ENCODE measurements around the gene KAT8. TPM values are rescaled to one million over a fixed set of nuclear protein-coding genes. Genes with fewer than 3 reads are reported as not detected.

Gene KAT8
- total RNA-seq, 2 experiments from 2014 or later = 114 to 124 TPM

DNA sequence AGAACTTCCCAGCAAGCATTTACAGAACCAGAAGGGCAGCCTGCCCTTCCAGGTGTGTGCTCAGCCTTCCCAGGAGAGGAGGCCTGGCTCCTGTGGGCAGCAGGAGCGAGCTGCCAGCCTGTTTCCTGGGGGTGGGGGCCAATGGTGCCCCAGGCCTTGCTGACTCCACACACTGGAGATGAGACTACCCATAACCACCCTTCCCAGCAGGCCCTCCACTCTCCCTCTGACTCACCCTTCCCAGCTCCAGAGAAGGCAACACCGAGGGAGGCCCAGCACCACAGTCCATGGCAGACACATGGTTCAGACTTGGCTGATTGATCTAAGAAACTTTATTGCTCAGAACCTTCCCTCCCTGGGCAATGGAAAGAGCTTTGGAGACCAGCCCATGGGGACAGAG, 26.9 kb upstream of the KAT8 start:
- no peak overlapping the region for H3K4me3 Mint-ChIP-seq
- no peak for ATAC-seq (ENCODE audit: poor library complexity)

GRCh38 chr16:31092330-31092729, 25.1 kb upstream of the KAT8 start:
- Mint-ChIP-seq H3K4me1 (ENCODE audit: low read depth) (peaks cover 34% of the 10 kb centered on the region), H3K4me3 (peak overlapping the region; percentile 63), H3K36me3 (ENCODE audit: low read depth) (peaks cover 26% of the 10 kb centered on the region), H3K27me3 (no peaks in the 10 kb centered on the region), H3K27ac (peak overlapping the region; percentile 83), H3K9me3 (no peaks in the 10 kb centered on the region)
- Histone ChIP-seq H3K4me1 (ENCODE audit: insufficient read depth, low read length) (peaks cover 31% of the 10 kb centered on the region), H3K27ac (ENCODE audit: low read depth in 1 of 2, low read length in 2 of 2) (no peak overlapping the region), H3K36me3 (ENCODE audit: insufficient read depth, low read length) (peaks cover 18% of the 10 kb centered on the region), H3K27me3 (ENCODE audit: control insufficient read depth in 1 of 2, insufficient read depth in 2 of 2, low read length in 2 of 2) (no peaks in the 10 kb centered on the region), H3K4me3 (ENCODE audit: low read length) (no peak overlapping the region), H3K9me3 (ENCODE audit: control insufficient read depth in 1 of 2, insufficient read depth in 1 of 2, low read length in 2 of 2) (no peaks in the 10 kb centered on the region)
- ChIA-PET CTCF (interaction anchor here (1.3 kb wide), 1 partner anchor 50 kb away, joined by 3 read pairs; no protein-coding TSS in a partner anchor), POLR2A (interaction anchor here (0.6 to 4.6 kb wide), 3 partner anchors 8 to 131 kb away, joined by 3 to 35 read pairs (median 4); partner anchors contain the start of genes ZNF646 and ZNF668)
- intact Hi-C loops (cut with DNase I, micrococcal nuclease) = no loop called here
- ATAC-seq (ENCODE audit: poor library complexity) (no peak), DNase-seq (no peak)
- no peak for TF ChIP-seq CTCF (IDR thresholded peaks at IDR 0.05)

More for the DNA sequence above, 26.9 kb upstream of the KAT8 start:
- H3K36me3 Mint-ChIP-seq (ENCODE audit: low read depth) = peaks cover 28% of the 10 kb centered on the region
- H3K4me1 ChIP-seq (ENCODE audit: insufficient read depth, low read length) = peaks cover 26% of the 10 kb centered on the region
- intact Hi-C loops (cut with DNase I, micrococcal nuclease) = no loop called here
- peaks cover 30% of the 10 kb centered on the region for H3K4me1 Mint-ChIP-seq (ENCODE audit: low read depth)
- DNase-seq = no peak
- ChIA-PET CTCF (no interaction called here), POLR2A (no interaction called here)
- no peak overlapping the region for H3K27ac ChIP-seq (ENCODE audit: low read depth in 1 of 2, low read length in 2 of 2)
- no peaks in the 10 kb centered on the region for H3K27me3 Mint-ChIP-seq
- H3K27me3 ChIP-seq (ENCODE audit: control insufficient read depth in 1 of 2, insufficient read depth in 2 of 2, low read length in 2 of 2) = no peaks in the 10 kb centered on the region
- no peak overlapping the region for H3K27ac Mint-ChIP-seq
- H3K36me3 ChIP-seq (ENCODE audit: insufficient read depth, low read length) = peaks cover 24% of the 10 kb centered on the region
- TF ChIP-seq CTCF (IDR thresholded peaks at IDR 0.05) = no peak
- H3K9me3 ChIP-seq (ENCODE audit: control insufficient read depth in 1 of 2, insufficient read depth in 1 of 2, low read length in 2 of 2) = no peaks in the 10 kb centered on the region
- no peak overlapping the region for H3K4me3 ChIP-seq (ENCODE audit: low read length)
- H3K9me3 Mint-ChIP-seq = no peaks in the 10 kb centered on the region

DNA sequence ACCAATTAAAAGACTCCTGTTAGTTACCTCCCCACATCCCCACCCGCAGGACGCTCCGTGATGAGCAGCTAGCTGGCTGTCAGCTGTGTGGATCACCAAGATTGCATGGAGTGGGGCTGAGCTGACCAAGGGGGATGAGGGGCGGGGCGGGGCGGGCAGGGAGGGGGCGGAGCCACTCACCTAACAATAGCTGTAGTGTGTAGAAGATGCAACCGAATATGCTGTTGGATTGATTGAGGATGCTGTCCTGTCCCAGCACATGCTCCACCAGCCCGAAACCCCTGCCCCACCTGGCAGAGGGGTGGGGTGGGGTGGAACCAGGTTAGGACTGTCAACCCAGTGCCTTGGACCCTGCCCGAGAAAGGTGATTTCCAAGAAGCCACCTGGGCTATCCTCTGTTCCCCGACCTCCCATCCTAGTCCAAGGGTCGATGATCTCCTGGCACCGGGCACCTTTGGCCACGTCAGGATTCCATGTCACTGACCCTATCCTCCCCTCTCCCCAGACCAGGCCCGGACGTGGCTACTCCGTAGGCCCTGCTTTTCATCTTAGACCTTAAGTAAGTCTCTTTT, 24.2 kb upstream of the KAT8 start:
- Histone ChIP-seq H3K9me3 (ENCODE audit: control insufficient read depth in 1 of 2, insufficient read depth in 1 of 2, low read length in 2 of 2) (no peaks in the 10 kb centered on the region), H3K27ac (ENCODE audit: low read depth in 1 of 2, low read length in 2 of 2) (no peak overlapping the region), H3K27me3 (ENCODE audit: control insufficient read depth in 1 of 2, insufficient read depth in 2 of 2, low read length in 2 of 2) (no peaks in the 10 kb centered on the region), H3K36me3 (ENCODE audit: insufficient read depth, low read length) (peaks cover 13% of the 10 kb centered on the region), H3K4me1 (ENCODE audit: insufficient read depth, low read length) (peaks cover 31% of the 10 kb centered on the region), H3K4me3 (ENCODE audit: low read length) (no peak overlapping the region)
- TF ChIP-seq CTCF (IDR thresholded peaks at IDR 0.05) = no peak
- POLR2A ChIA-PET = interaction anchor here (1.3 to 4.6 kb wide), 3 partner anchors 9 to 24 kb away, joined by 3 to 35 read pairs (median 21); partner anchors contain the start of genes KAT8, ZNF646 and ZNF668
- ATAC-seq (ENCODE audit: poor library complexity) (no peak), DNase-seq (no peak)
- CTCF ChIA-PET = interaction anchor here (0.6 kb wide), 1 partner anchor 301 kb away, joined by 3 read pairs; no protein-coding TSS in a partner anchor
- intact Hi-C loops (cut with DNase I, micrococcal nuclease) = no loop called here
- Mint-ChIP-seq H3K27ac (peak overlapping the region; percentile 83), H3K4me3 (peak overlapping the region; percentile 65), H3K4me1 (ENCODE audit: low read depth) (peaks cover 34% of the 10 kb centered on the region), H3K9me3 (no peaks in the 10 kb centered on the region), H3K27me3 (no peaks in the 10 kb centered on the region), H3K36me3 (ENCODE audit: low read depth) (peaks cover 26% of the 10 kb centered on the region)

Measured in CD4-positive, alpha-beta T cell (primary cell).